ENCODE results near the gene VSX1.

GRCh38 chr20:25037288-25038102 is 44.4 kb downstream of the VSX1 start:
- TF ChIP-seq CTCF (IDR thresholded peaks at IDR 0.05) (no peak), POLR2A (IDR thresholded peaks at IDR 0.05) (no peak), POLR2AphosphoS5 (IDR thresholded peaks at IDR 0.05; ENCODE audit: insufficient read depth in 1 of 2, low read depth in 1 of 2) (no peak)
